ENCODE measurements around the gene PSAPL1.

The PSAPL1 gene

DNA sequence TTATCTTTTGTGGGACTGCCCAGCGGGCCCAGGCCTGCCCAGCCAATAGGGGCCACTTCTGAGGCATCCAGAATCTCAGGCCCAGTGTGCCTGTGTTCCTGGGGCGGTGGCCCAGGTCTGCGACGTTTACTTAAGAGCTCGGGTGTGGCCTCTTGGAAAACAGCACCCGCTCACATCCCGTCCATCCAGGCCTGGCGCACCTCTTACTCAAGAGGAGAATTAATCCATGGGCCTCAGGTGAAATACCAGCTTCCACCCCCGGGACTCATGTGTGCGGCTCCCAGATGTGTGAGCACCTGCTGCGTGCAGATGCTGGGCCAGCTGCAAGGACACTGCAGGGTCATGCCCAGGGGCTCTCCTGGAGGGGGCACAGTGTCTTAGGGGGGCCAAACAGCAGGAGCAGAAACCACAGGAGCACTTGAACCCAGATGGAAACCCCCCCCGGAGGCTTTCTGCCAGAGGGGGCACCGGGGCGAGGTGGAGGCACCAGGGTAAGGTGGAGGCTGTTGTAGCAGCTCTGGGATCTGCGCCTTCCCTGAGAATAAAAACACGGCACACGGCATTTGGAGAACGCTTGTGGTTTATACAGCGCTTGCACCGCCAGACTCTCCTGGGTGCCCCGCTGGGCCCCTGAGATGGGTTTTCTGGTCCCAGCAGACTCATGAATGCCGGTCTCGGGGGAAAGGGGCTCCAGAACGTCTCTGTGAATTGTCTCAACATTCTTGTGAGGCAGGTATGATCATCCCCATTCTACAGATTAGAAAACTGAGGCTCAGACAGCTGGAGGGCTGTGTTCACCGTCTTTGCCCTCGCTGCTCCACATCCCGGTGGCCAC, 2.8 kb downstream of the PSAPL1 start:
- no peak for DNase-seq (ENCODE audit: low read depth in 2 of 3, low spot score in 2 of 3)

DNA sequence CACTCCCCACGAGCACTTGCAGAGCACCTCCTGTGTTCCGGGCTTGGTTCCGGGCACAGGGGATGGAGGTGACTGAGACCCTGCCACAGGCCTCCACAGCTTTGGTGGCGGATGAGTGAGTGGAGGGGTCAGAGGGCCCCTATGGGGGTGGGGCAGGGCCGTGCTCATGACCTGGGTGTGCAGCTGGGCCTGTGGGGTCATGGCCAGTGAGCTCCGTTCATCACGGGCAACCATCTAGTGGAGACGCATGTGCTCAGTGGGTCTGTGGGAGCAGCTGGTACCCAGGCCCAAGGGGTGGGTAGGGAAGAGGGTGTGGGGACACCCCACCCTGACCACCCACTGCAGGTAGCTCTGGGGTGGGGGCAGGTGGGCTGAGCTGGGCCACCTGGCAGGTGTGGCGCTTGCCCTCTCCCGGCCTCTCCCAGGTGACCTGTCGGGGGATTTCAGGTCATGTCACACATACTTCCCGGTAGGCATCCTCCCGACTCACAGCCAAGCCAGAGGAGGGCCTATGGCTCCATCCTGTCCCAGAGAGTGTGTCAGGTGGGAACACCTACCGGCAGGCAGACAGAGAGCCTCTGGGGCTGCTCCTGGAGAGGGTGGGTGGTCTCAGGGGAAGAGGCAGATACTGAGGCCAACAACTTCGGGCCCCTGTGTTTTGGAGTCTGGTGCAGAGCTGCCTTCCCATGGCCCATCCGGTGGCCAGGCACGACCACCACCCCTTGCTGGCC, 3.6 kb downstream of the PSAPL1 start:
- DNase-seq (ENCODE audit: low read depth in 2 of 3, low spot score in 2 of 3): no peak

GRCh38 chr4:7430368-7430964, 4.3 kb downstream of the PSAPL1 start:
- DNase-seq (ENCODE audit: low read depth in 2 of 3, low spot score in 2 of 3): no peak

DNA sequence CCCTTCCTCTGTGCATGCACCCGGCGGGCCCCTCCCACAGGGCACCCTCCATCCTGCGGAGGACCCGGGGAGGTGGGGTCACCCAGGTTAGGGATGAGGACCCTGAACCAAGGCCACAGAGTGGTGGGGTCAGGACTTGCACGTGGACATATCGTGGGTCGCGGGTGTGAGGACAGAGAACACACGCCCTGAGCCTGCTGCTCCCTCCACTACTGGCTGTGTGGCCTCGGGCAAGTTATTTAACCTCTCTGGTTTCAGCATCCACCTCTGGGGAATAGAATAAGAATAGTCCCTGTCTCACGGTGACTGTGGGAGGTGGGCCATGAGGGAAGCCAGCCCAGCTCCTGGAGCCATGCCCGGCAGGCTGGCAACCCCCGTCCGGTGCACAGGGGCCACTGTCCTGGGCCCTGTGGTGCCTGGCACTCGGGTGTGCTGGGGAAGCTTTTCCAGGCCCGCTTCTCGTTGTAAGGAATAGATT, 5.1 kb downstream of the PSAPL1 start:
- DNase-seq (ENCODE audit: low read depth in 2 of 3, low spot score in 2 of 3): no peak

- DNase-seq (ENCODE audit: low read depth in 2 of 3, low spot score in 2 of 3): no peak
These were observed 5.7 kb downstream of the PSAPL1 start for GRCh38 chr4:7429069-7429416.

DNA sequence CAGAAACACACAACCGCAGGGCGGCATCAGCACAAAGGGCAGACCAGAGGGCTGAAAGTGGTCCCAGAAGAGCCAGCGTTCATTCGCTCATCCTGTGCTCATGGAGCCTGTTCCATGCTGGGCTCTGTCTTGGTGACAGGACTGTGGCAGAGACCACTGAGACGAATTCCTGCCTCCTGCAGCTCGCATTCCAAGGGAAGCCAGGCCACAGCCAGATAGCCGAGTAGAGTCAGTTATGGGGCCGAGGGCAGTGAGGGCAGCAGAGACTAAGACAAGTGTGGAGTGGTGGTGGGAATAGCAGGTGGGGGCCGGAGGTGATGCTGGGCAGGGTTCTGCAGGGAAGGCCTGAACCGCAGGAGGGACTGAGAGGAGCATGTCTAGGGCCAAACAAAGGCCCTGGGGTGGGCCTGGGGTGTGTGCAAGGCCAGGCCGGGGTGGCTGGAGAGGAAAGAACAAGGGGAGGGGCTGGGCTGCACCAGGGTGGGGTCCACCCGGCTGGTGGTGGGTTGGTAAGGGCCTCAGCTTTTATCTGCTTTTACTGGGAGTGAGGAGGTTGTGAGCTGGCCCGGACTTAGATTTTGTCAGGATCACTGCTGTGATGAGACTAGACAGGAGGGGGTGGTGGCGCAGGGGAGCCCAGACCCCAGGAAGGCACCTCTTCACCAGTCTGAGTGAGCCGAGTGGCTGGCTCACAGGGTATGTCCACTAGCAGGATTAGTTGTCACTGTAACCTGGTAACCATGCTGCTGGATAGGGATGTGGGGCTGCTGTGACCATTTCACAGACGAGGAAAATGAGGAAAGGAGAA, 6.3 kb downstream of the PSAPL1 start:
- no peak for DNase-seq (ENCODE audit: low read depth in 2 of 3, low spot score in 2 of 3)

DNA sequence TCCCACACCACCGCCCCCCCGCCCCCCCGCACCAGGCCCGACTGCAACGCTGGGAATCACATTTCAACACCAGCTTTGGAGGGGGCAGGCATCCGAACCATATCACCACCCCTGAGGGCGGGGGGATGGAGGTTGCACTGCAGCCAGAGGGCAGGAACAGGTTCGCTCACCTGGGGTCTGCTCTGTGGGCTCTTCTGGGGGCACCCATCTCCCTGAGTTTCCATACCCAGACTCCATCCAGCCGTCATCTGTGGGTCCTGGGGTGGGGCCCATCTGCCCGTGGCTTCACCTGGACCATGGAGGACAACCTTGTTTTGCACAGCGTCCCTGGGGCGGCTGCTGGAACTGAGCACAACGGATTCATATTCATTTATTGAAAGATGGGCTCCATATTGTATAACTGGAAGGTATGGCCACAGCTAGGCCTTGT, 6.9 kb downstream of the PSAPL1 start:
- DNase-seq (ENCODE audit: low read depth in 2 of 3, low spot score in 2 of 3): no peak

DNA sequence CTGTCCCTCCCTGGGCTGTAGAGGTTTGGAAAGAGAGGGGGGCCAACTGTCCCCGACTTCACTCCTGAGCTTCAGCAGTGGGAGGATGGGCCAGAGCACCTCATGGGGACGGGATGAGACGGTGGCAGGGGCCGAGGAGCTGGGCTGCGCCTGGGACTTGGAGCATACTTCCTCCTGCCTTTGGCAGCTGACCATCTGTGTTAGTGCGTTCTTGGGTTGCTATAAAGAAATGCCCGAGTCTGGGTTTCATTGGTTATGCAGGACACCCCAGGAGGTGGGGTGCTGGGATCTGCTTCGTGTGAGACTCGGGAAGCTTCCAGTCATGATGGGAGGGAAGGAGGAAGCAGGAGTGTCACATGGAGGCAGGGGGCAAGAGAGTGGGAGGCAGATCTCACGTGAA, 7.4 kb downstream of the PSAPL1 start:
- no peak for DNase-seq (ENCODE audit: low read depth in 2 of 3, low spot score in 2 of 3)

GRCh38 chr4:7426525-7427171, 8.1 kb downstream of the PSAPL1 start:
- no peak for DNase-seq (ENCODE audit: low read depth in 2 of 3, low spot score in 2 of 3)

DNA sequence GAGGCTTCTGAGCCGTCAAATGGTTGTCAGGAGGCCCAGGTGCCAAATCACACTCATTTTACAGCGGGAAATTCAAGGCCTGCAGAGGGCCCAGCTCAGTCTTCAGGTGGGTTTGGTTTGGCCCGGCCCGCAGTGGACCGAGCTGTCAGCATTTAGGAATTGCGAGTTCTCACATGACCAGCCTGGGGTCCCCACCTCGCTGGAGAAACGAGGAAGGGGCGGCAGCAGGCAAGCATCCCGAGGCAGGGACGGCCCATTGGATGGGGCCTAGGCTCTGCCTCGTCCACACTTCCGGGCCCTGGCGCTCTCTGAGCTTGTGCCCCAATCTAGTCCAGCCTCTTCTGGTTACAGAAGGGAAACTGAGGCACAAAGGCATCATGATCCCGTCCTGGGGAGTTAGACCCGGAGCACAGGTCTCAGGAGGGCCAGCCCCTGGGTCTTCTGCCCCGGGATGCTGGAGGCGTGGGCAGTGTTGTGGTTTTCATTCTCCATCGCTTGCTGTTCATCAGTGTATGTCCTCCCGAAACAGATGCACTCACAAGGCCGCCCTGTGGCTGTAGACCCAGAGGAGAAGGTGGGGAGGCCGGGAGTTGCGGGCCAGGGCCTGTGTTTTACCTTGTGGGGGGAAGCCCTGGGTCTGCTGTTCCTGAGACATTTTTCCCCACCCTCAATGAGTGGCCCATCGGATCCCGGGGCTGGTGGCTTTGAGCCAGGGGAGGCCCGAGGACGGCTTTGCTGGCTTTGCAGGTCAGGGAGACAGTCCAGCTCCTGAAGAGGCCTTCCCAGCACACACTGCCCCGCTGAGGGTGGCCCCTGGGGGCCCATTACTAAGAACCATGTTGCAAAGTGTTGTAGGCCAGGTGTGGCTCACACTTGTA, 8.9 kb downstream of the PSAPL1 start:
- DNase-seq (ENCODE audit: low read depth in 2 of 3, low spot score in 2 of 3): no peak

GRCh38 chr4:7425124-7425523, 9.6 kb downstream of the PSAPL1 start:
- DNase-seq (ENCODE audit: low read depth in 2 of 3, low spot score in 2 of 3): no peak

DNA sequence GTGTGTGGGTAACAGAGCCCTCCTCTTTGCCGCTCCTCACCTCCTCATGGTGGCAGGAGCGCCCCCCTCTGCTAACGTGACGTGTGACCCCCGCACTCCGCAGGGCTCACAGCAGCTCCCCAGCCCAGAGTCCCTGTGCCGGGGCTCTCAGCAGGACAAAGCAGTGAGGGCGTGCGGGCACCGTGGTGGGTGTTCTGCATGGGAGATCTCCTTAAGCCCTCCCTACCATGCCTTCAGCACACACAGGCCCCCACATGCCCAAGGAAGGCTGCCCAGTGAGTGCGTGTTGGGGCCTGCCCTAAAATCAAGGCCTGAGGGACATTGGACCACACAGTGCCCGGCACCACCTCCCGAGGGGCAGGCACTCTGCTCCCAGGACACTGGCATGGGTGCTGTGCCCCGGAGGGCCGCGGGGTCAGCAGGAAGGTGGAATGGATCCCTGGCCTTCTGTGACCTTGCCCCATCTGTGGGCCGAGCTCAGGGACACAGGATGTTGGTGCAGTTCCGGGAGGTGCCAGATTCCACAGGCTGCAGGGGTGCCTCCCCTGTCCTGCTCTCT, 10.1 kb downstream of the PSAPL1 start:
- DNase-seq (ENCODE audit: low read depth in 2 of 3, low spot score in 2 of 3): no peak

DNA sequence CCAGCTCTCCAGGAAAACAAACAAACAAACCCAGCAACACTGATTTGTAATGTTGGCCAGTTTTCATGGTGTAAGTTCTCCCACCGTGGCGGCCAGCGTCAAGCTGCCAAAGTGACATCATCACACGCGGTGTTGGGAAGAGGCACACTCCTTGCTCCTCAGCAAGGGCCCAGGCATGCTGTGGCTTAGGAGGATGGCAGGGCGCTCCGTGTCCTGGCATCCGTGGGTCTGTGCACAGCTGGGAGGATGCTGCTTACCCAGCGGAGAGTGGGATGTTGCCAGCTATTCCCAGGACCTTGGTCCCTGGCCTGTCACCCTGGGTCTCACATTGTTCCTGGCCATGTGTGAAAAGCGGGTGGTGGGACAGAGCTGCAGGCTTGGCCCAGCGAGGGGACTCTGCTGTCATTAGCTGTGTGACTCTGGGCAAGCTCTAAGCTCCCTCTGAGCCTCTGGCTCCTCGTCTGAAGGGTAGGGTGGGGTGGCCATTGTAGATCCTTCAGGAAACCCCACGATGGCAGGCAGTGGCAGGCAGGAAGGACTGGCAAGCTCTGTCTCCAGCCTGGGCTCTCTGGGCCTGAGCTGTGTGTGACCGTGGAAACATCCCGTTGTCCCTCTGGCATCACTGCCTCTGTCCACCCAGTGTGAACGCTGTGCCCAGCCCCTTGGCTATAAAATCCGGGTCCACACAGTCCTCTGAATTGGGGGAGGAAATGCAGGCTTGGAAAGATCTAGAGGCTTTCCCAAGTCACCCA, 10.8 kb downstream of the PSAPL1 start:
- no peak for DNase-seq (ENCODE audit: low read depth in 2 of 3, low spot score in 2 of 3)

- no peak for DNase-seq (ENCODE audit: low read depth in 2 of 3, low spot score in 2 of 3)
These were observed 11.3 kb downstream of the PSAPL1 start for GRCh38 chr4:7423391-7423790.

DNA sequence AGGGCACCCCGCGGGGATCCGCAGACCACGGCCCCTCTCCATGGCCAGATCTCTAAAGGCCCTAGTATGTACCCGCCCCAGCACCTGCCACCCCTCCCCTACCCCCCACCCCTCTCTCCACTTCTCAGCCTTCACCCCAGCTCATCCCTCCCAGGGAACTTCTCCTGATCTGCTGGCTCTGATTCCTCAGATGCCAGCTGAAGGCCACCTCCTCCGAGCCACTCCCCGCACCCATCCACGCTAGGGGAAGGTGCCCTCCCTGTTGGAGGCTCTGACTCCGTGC, 11.9 kb downstream of the PSAPL1 start:
- DNase-seq (ENCODE audit: low read depth in 2 of 3, low spot score in 2 of 3): no peak

DNA sequence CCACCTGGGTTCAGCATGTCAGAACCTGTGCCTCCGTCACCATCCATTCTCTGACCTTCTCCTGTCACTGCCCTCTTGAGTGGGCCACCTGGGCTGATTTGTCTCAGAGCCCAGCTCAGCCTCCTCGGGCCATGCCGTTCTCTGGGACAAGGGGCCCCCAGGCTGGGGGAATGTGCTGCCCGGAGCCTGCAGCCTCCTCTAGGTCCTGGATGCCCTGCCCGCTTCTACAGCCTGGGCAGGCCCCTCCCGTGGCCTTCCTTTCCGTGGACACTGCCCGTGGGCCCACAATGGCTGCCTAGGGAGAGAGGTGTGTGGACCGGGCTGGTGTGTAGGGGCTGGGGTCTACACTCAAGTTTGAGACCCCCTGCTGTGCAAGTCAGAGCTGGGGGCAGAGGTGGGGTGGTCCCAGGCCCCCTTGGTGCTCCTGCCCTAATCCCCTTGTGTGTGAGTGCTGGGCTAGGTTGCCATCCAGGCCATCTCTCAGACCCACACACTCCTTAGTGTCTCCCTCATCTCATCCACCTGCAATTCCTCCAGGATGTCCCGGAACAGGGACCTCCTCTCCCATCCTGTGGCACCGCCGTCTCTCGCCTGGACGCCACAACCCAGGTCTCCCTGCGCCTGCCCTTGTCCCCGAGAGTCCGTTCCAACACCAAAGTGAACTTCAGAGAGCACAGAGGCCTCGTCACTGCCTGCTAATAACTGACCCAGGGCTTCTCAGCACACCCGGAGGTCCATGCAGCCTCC, 12.4 kb downstream of the PSAPL1 start:
- DNase-seq (ENCODE audit: low read depth in 2 of 3, low spot score in 2 of 3): no peak

DNA sequence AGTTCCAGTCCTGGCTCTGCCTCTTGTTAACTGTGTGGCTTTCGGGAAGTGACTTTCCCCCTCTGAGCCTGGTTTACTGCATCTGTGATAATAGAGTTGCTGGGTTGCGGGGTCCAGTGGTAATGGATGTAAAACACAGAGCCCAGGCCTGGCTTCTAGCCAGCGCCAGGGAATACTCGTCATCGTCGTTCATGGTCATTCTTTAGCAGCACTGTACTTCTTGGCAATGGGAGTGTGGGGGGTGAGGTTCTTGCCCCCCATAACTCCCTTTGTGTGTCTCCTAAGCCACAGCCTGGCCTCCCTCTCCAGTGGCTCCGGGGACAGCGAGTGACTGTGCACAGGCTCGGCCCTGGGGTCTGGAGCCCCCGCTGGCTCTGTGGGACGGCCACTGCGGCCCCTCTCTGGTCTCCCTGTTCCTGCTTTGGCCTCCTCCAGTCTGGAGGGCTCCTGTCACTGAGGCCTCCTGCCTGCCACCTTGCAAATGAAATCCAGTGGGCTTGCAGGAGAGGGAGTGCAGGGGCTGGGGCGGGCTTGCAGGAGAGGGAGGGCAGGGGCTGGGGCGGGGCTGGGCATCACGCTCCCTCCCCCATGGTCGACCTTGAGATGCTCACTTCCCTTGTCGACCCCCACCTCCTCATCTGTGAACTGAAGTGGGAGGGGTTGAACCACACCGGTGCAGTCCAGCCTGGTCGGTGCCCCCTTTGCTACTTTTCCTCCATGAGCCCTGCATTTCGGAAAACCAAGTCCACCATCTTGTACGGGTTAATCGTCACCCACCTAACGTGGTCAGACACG, 13.2 kb downstream of the PSAPL1 start:
- no peak for DNase-seq (ENCODE audit: low read depth in 2 of 3, low spot score in 2 of 3)

GRCh38 chr4:7420661-7421040, 14.1 kb downstream of the PSAPL1 start:
- DNase-seq (ENCODE audit: low read depth in 2 of 3, low spot score in 2 of 3): no peak

All from activated CD8-positive, alpha-beta memory T cell treated with anti-CD3 and anti-CD28 coated beads for 48 hours (primary cell).